ENCODE measurements around the gene PPFIA2.

- TF ChIP-seq ZNF668 (CRISPR knock-in tag; IDR thresholded peaks at IDR 0.05) (no peak), SPI1 (IDR thresholded peaks at IDR 0.05; ENCODE audit: borderline replicate concordance, low read depth, low read length) (no peak), YY1 (IDR thresholded peaks at IDR 0.05; ENCODE audit: borderline replicate concordance in 1 of 3, control insufficient read depth in 1 of 3, extremely low read depth in 1 of 3, insufficient read depth in 3 of 3, insufficient read length in 1 of 3, insufficient replicate concordance in 2 of 3, low read depth in 1 of 3, low read length in 2 of 3) (no peak), EZH2 (IDR thresholded peaks at IDR 0.05; ENCODE audit: borderline replicate concordance, low read depth, low read length) (no peak), DACH1 (IDR thresholded peaks at IDR 0.05; ENCODE audit: partially characterized antibody) (no peak), HMG20B (CRISPR knock-in tag; IDR thresholded peaks at IDR 0.05) (no peak), MYNN (IDR thresholded peaks at IDR 0.05) (no peak), MYNN (CRISPR knock-in tag; IDR thresholded peaks at IDR 0.05) (no peak), GTF3C2 (IDR thresholded peaks at IDR 0.05; ENCODE audit: borderline replicate concordance, extremely low read depth, insufficient read length) (no peak), POLR2A (conservative IDR thresholded peaks at IDR 0.05) (no peak), USF1 (CRISPR knock-in tag; IDR thresholded peaks at IDR 0.05) (no peak)
- TF ChIP-seq, protein P1, sequence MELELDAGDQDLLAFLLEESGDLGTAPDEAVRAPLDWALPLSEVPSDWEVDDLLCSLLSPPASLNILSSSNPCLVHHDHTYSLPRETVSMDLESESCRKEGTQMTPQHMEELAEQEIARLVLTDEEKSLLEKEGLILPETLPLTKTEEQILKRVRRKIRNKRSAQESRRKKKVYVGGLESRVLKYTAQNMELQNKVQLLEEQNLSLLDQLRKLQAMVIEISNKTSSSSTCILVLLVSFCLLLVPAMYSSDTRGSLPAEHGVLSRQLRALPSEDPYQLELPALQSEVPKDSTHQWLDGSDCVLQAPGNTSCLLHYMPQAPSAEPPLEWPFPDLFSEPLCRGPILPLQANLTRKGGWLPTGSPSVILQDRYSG (tag; conservative IDR thresholded peaks at IDR 0.05; ENCODE audit: low read depth): no peak
- TF ChIP-seq, protein P2, sequence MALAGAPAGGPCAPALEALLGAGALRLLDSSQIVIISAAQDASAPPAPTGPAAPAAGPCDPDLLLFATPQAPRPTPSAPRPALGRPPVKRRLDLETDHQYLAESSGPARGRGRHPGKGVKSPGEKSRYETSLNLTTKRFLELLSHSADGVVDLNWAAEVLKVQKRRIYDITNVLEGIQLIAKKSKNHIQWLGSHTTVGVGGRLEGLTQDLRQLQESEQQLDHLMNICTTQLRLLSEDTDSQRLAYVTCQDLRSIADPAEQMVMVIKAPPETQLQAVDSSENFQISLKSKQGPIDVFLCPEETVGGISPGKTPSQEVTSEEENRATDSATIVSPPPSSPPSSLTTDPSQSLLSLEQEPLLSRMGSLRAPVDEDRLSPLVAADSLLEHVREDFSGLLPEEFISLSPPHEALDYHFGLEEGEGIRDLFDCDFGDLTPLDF (CRISPR knock-in tag; IDR thresholded peaks at IDR 0.05): no peak
Observed at GRCh38 chr12:81403348-81403747, 355.8 kb downstream of the PPFIA2 start.
